Measurements from ENCODE around the gene MEIS2. TPM values are rescaled to one million over a fixed set of nuclear protein-coding genes. Genes with fewer than 3 reads are reported as not detected.

Gene MEIS2
- polyA plus RNA-seq, 1 donor, result 19.7 TPM

GRCh38 chr15:37041042-37041441 lies 59.3 kb downstream of the MEIS2 start:
- no peaks in the 10 kb centered on the region for H3K9me3 ChIP-seq (ENCODE audit: control insufficient read depth, low read depth, low read length)
- H3K27ac ChIP-seq (ENCODE audit: low read length), result no peak overlapping the region
- no CpG with 5 or more reads among the region's 1 CpG for WGBS (ENCODE audit: insufficient coverage, low lambda C conversion rate)
- peaks cover 19% of the 10 kb centered on the region for H3K27me3 ChIP-seq (ENCODE audit: control insufficient read depth, insufficient read depth, low read length)
- no peak overlapping the region for H3K4me3 ChIP-seq (ENCODE audit: low read length)
- no peaks in the 10 kb centered on the region for H3K36me3 ChIP-seq (ENCODE audit: control insufficient read depth, insufficient read depth, low read length)
- no peaks in the 10 kb centered on the region for H3K4me1 ChIP-seq (ENCODE audit: control insufficient read depth, insufficient read depth, low read length)
- DNase-seq, result no peak

- WGBS (ENCODE audit: insufficient coverage, low lambda C conversion rate), result no CpG with 5 or more reads among the region's 4 CpGs
- Histone ChIP-seq H3K4me1 (ENCODE audit: control insufficient read depth, insufficient read depth, low read length) (no peaks in the 10 kb centered on the region), H3K27ac (ENCODE audit: low read length) (no peak overlapping the region), H3K4me3 (ENCODE audit: low read length) (no peak overlapping the region), H3K36me3 (ENCODE audit: control insufficient read depth, insufficient read depth, low read length) (no peaks in the 10 kb centered on the region), H3K9me3 (ENCODE audit: control insufficient read depth, low read depth, low read length) (no peaks in the 10 kb centered on the region), H3K27me3 (ENCODE audit: control insufficient read depth, insufficient read depth, low read length) (peaks cover 11% of the 10 kb centered on the region)
- no peak for DNase-seq
Measured at GRCh38 chr15:37040072-37040742, 60.1 kb downstream of the MEIS2 start.

- Histone ChIP-seq H3K27ac (ENCODE audit: low read length) (no peak overlapping the region), H3K27me3 (ENCODE audit: control insufficient read depth, insufficient read depth, low read length) (peaks cover 3% of the 10 kb centered on the region), H3K4me1 (ENCODE audit: control insufficient read depth, insufficient read depth, low read length) (no peaks in the 10 kb centered on the region), H3K36me3 (ENCODE audit: control insufficient read depth, insufficient read depth, low read length) (no peaks in the 10 kb centered on the region), H3K9me3 (ENCODE audit: control insufficient read depth, low read depth, low read length) (no peaks in the 10 kb centered on the region), H3K4me3 (ENCODE audit: low read length) (no peak overlapping the region)
- 80% methylated on average over 1 of the region's 7 CpGs for WGBS (ENCODE audit: insufficient coverage, low lambda C conversion rate)
- no peak for DNase-seq
Measured at GRCh38 chr15:37038716-37039106, 61.6 kb downstream of the MEIS2 start.

- Histone ChIP-seq H3K9me3 (ENCODE audit: control insufficient read depth, low read depth, low read length) (no peaks in the 10 kb centered on the region), H3K27ac (ENCODE audit: low read length) (no peak overlapping the region), H3K27me3 (ENCODE audit: control insufficient read depth, insufficient read depth, low read length) (peaks cover 3% of the 10 kb centered on the region), H3K4me3 (ENCODE audit: low read length) (no peak overlapping the region), H3K36me3 (ENCODE audit: control insufficient read depth, insufficient read depth, low read length) (no peaks in the 10 kb centered on the region), H3K4me1 (ENCODE audit: control insufficient read depth, insufficient read depth, low read length) (no peaks in the 10 kb centered on the region)
- no CpG with 5 or more reads among the region's 7 CpGs for WGBS (ENCODE audit: insufficient coverage, low lambda C conversion rate)
- DNase-seq, result no peak
Measured at GRCh38 chr15:37037850-37038715, 62.3 kb downstream of the MEIS2 start.

- Histone ChIP-seq H3K27ac (ENCODE audit: low read length) (no peak overlapping the region), H3K36me3 (ENCODE audit: control insufficient read depth, insufficient read depth, low read length) (no peaks in the 10 kb centered on the region), H3K4me1 (ENCODE audit: control insufficient read depth, insufficient read depth, low read length) (no peaks in the 10 kb centered on the region), H3K4me3 (ENCODE audit: low read length) (no peak overlapping the region), H3K9me3 (ENCODE audit: control insufficient read depth, low read depth, low read length) (no peaks in the 10 kb centered on the region), H3K27me3 (ENCODE audit: control insufficient read depth, insufficient read depth, low read length) (no peaks in the 10 kb centered on the region)
- DNase-seq, result no peak
- 100% methylated on average over 1 of the region's 7 CpGs for WGBS (ENCODE audit: insufficient coverage, low lambda C conversion rate)
Measured at GRCh38 chr15:37037071-37037655, 63.2 kb downstream of the MEIS2 start.

- H3K4me3 ChIP-seq (ENCODE audit: low read length), result no peak overlapping the region
- no peaks in the 10 kb centered on the region for H3K27me3 ChIP-seq (ENCODE audit: control insufficient read depth, insufficient read depth, low read length)
- H3K27ac ChIP-seq (ENCODE audit: low read length), result no peak overlapping the region
- peak in 1 of 2 donors; percentile 26 for DNase-seq
- H3K4me1 ChIP-seq (ENCODE audit: control insufficient read depth, insufficient read depth, low read length), result no peaks in the 10 kb centered on the region
- no CpG with 5 or more reads among the region's 10 CpGs for WGBS (ENCODE audit: insufficient coverage, low lambda C conversion rate)
- no peaks in the 10 kb centered on the region for H3K36me3 ChIP-seq (ENCODE audit: control insufficient read depth, insufficient read depth, low read length)
- H3K9me3 ChIP-seq (ENCODE audit: control insufficient read depth, low read depth, low read length), result no peaks in the 10 kb centered on the region
Measured at GRCh38 chr15:37034835-37035748, 65.3 kb downstream of the MEIS2 start.

- no peaks in the 10 kb centered on the region for H3K36me3 ChIP-seq (ENCODE audit: control insufficient read depth, insufficient read depth, low read length)
- WGBS (ENCODE audit: insufficient coverage, low lambda C conversion rate), result 100% methylated on average over 3 of the region's 7 CpGs
- DNase-seq, result no peak
- H3K4me1 ChIP-seq (ENCODE audit: control insufficient read depth, insufficient read depth, low read length), result no peaks in the 10 kb centered on the region
- no peaks in the 10 kb centered on the region for H3K9me3 ChIP-seq (ENCODE audit: control insufficient read depth, low read depth, low read length)
- no peak overlapping the region for H3K27ac ChIP-seq (ENCODE audit: low read length)
- H3K4me3 ChIP-seq (ENCODE audit: low read length), result no peak overlapping the region
- H3K27me3 ChIP-seq (ENCODE audit: control insufficient read depth, insufficient read depth, low read length), result no peaks in the 10 kb centered on the region
Measured at GRCh38 chr15:37034392-37034791, 66.0 kb downstream of the MEIS2 start.

- Histone ChIP-seq H3K27ac (ENCODE audit: low read length) (no peak overlapping the region), H3K4me3 (ENCODE audit: low read length) (no peak overlapping the region), H3K9me3 (ENCODE audit: control insufficient read depth, low read depth, low read length) (no peaks in the 10 kb centered on the region), H3K27me3 (ENCODE audit: control insufficient read depth, insufficient read depth, low read length) (no peaks in the 10 kb centered on the region), H3K36me3 (ENCODE audit: control insufficient read depth, insufficient read depth, low read length) (no peaks in the 10 kb centered on the region), H3K4me1 (ENCODE audit: control insufficient read depth, insufficient read depth, low read length) (no peaks in the 10 kb centered on the region)
- DNase-seq, result no peak
- WGBS (ENCODE audit: insufficient coverage, low lambda C conversion rate), result 100% methylated on average over 2 of the region's 4 CpGs
Measured at GRCh38 chr15:37032091-37032775, 68.1 kb downstream of the MEIS2 start.

- no CpG with 5 or more reads among the region's 4 CpGs for WGBS (ENCODE audit: insufficient coverage, low lambda C conversion rate)
- no peak for DNase-seq
Measured at GRCh38 chr15:37031198-37031597, 69.2 kb downstream of the MEIS2 start.

More at GRCh38 chr15:37031198-37031597, 69.2 kb downstream of the MEIS2 start:
- Histone ChIP-seq H3K4me3 (ENCODE audit: low read length) (no peak overlapping the region), H3K27me3 (ENCODE audit: control insufficient read depth, insufficient read depth, low read length) (no peaks in the 10 kb centered on the region), H3K36me3 (ENCODE audit: control insufficient read depth, insufficient read depth, low read length) (no peaks in the 10 kb centered on the region), H3K9me3 (ENCODE audit: control insufficient read depth, low read depth, low read length) (no peaks in the 10 kb centered on the region), H3K27ac (ENCODE audit: low read length) (no peak overlapping the region), H3K4me1 (ENCODE audit: control insufficient read depth, insufficient read depth, low read length) (no peaks in the 10 kb centered on the region)

Data from large intestine (tissue), 3 donors.